ENCODE data around the gene KLF3.

KLF3 gene

DNA sequence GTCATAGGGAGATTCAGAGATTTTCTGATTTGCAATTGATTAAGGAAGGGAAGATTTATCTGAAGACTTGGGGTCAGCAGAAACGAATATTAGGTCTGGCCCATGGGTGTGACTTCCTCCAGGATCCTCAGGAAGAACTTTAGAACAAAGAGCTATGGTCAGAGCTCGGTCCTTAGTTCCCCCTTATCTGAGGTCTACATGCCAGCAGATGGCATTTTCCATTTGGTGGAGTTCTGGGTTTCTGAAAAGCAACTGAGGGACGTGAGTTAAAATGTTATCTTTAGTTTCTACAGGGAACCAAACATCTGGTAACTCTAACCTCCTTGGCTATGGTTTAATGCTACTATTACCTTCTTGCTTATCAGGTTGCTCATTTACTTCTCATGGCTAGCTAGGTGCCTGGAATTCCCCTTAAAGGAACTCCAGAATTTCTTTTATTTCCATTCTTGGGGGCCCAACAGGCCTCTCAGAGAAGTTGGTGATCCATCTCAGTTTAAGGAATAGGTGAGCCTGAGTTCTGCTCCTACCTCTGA lies 40.7 kb downstream of the KLF3 start:
- DNase-seq, result no peak

DNA sequence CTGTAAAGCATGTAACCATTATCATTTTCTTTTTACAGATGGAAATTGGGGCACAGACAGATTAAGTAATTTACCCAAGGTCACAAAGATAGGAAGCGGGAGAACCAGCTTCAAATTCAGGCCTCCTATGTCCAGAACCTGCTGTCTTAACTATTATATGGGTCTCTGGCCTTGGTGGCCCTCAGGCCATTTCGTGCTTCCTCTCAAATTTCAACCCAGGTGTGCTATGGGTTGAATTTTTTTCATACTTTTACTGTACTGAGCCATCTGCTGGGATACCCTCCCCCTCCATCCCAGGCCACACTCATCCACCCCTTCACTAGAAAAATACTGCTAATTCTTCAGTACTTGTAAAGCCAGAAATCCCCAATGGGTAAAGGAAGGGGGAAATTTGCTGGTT lies 42.3 kb downstream of the KLF3 start:
- DNase-seq, result no peak

DNA sequence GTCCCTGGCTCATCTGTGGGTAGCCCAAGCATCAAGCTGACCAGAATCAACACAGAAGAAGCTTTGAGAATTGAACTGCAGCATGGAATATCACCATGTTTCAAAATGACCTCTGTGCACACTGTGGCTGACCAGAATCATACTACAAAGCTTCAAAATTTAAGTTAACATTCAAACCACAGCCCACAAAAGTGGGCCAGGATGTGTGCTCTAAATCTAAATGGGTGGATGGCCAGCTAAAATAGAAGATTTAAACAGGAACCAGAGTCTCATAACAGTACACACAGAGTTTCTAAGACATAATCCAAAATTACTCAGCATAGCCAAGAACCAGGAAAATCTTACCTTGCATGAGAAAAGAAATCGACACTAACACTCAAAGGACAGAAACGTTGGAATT lies 46.1 kb downstream of the KLF3 start:
- DNase-seq, result no peak

DNA sequence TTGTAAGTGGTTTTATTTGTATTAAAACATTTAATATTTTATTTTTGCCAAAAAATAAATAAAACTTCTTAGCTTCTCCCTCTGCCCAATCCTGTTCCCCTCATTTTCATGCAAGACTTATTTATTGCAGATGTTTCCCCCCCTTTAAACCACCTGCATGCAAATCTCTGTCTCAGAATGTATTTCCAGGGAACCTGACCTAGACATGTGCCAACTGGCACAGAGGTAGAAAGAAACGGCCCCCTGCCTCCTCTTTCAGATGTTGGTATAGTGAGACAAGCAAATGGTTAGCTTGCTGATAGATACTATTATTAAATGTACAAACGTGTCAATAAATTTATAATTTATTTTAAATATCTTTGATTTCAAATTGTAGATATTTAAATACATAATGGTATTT lies 47.1 kb downstream of the KLF3 start:
- DNase-seq, result no peak

DNA sequence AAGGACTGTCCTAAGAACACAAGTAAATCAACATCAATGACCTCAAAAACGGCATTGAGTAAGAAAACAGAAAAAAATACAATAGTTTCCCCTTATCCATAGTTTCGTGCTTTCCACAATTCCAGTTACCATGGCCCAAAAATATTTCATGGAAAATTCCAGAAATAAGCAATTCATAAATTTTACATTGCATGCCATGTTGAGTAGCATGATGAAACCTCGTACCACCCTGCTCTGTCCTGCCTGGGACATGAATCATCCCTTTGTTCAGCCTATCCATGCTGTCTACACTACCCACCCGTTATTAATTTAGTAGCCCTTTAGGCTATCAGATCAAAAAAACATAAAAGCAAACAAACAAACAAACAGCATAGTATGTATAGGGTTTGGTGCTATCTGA lies 51.1 kb downstream of the KLF3 start:
- no peak for DNase-seq

DNA sequence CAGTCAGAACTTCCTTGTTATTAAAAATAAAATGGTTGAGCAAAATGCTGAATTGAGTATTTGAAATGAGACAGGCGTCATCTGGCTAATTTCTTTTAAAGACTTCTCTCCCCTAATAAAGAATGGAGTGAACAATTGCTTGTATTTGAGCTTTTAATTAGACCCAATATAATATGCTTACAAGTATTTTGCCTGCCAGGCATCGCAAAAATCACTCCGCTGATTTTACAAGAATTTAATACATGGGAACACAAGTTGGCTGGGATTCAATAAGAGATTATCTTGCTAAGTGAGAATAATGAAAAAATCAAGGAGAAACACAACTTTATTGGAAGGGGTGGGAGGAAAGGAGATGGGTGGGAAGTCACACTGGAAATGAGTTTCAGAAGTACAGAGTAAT lies 52.3 kb downstream of the KLF3 start:
- no peak for DNase-seq

DNA sequence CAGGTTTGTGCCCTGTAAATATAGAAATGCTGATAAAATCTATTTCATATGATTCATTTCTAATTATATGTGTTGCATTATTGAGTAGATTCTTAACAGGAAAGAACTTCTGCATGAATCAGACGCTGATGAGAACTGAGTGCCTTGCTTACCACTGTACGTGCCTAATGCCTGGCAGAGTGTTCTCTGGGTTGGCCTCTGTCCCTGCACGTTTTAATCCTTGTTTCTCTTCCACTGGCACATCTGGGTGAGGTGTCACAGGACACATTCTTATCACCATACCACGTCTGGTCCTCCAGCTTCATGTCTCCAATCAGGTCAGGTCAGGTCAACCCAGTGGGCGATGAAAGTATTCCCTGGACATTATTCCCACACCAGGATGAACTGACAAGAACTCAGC lies 53.6 kb downstream of the KLF3 start:
- no peak for DNase-seq

DNA sequence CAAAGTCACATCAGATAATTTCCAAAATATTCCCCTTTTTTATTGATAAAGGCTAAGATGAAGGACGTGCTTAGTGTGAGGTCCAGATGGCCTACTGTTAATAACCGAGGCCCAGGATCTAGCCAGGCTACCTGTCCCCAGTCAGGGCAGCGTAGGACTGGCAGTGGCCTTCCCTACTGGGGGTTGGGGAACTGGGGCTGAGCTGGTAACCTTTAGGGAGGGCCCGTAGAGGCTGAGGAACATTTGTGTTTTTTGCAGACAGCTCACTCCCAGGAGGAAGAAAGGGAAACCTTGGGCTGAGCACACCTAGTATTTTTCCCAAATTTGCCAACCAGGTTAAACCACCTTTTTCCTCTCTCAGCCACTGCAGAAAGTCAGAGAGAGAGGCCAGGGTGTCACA lies 59.1 kb downstream of the KLF3 start:
- DNase-seq, result no peak

DNA sequence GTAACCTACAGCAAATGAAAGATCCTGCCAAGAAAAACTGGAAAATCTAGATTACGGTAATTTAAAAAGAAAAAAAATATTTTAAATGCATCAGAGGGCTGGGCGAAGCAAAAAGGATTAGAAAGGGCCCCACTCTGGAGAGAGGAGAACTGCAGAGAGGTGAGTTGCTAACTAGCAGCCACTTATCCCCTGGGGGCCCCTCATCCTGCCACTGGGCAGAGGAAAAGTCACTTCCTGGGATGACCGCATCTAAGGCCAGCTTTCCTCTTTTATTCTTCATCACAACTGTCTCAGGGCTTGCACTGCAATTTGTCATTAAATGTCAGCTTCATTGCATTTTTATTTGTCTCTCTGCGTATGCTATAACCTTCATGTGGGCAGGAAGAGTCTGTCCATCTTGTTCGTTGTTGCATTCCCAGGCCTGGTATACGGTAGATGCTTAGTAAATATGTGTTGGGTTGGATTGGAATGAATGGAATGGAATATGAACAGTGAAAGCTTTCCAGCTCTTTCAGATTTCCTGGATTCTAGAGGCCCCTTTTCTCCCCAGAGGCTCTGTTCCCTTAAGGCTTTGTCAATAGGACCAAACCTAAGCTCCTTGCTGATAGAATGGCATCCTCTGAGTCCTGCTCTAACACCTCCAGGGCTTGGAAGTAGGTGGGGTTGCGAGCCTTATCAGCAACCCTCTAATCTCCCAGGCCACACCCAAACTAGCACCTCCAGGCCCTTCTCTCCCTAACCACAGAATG lies 59.9 kb downstream of the KLF3 start:
- DNase-seq, result no peak

DNA sequence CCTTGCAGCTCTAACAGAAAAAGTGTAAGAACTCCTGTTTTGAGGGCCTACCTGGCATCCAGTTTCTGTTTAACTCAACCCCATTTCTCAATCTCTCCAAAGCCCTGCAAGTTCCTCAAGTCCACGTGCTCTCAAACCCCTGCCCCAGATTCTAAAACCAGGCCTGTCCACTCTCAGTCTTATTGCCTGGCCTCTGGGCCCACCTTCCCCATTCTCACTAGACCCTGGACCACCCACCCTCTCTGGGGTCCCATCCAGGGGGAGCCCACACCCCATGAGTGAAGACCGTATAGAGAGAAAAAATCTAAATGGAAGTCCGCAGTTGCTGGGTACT lies 60.4 kb downstream of the KLF3 start:
- DNase-seq, result no peak

DNA sequence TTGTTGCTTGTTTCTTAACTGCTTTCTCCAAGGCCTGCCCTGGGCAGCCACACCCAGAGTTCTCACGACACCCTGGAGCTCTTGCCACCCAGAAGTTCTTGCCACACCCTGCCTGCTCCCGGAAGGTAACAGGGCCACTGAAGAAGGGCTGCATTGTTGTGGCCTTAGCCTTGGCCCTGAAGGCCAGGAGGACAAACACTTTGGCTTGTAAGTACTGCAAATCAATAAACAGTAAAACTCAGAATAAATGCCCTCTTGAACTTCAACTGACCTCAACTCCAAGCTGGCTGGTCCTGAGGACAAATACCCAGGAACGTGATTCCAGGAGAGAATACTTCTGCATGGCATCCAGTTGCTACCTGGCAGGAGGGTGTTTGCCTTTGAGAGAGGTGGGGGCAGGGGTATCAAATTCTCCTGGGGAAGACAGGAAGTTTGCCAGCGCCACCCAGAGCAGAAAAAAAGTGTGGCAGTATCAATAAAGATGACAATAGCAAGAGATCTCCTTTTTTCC lies 64.7 kb downstream of the KLF3 start:
- no peak for DNase-seq

DNA sequence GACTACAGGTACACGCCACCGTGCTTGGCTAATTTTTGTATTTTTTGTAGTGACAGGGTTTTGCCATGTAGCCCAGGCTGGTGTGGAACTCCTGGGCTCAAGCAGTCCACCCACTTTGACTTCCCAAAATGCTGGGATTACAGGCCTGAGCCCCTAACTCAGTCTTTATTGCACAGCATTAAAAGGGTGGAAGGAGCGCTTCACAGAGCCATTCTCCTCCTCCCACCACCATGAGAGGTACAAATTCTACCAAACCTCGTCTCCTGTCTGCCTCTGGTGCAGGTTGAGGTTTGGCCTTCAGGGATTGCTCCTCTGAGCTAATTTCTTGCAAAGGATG lies 66.5 kb downstream of the KLF3 start:
- no peak for DNase-seq

DNA sequence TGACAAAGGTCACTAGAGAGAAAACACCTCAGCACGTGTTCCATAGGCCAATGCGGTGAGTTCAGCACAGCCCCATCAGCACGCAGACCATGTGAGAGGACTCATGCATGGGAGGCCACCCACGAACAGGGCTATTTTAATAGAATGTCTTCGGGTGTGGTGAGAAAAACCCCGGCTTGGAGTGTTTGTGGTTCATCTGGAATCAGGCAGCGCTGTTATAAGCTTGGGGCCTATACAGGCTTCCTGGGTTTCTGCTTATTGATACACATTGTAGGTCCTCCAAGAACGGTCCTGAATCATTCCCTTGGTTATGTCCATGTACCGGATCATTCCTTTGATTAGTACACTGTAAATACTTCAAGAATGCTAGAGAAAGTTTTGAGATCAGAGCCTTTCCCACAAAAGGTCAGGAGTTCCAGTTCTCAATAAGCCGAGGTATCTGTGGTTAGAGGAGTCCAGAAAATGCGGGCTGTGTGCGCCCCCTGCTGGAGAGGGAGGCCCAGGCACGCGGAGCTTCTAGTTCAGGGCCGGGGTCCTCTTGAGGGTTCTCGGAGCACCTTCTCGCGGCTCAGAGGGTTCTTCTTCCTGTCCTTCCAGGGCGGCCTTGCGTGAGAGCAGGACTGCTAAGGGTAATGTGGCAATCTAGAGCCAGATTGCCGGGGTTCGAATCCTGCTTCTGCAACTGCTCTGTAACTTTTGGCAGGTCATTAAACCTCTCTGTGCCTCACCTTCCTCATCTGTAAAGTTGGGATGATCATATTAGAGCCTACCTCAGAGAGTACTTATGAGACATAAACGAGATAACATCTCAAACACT lies 67.0 kb downstream of the KLF3 start:
- peak; percentile 60 for DNase-seq

DNA sequence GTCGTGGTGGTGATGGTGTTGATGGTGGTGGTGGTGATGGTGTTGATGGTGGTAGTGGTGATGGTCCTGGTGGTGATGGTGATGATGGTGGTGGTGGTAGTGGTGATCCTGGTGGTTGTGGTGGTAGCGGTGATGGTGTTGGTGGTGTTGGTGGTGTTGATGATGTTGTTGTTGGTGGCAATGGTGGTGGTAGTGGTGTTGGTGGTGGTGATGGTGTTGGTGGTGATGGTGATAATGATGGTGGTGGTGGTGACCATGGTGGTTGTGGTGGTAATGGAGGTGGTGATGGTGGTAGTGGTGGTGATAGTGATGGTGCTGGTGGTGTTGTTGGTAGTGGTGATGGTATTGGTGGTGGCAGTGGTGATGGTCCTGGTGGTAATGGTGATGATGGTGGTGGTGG lies 69.7 kb downstream of the KLF3 start:
- DNase-seq, result no peak

DNA sequence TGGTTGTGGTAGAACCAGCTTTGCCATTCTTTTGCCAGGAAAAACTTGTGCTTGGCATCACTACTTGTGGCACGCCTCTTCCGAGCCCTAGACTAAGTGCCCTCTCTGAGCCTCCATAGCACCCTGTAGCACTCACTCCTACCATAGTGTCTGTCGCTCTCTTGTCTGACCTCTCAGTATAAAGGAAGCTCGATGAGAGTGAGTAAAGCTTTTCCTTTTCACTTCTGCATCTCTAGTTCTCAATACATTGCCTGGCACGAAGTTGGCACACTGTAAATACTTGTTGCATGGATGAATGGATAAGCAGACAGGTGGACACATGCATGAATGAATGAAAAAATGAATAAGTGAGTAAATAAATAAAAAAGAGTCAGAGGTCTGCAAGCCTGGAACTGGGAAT lies 70.4 kb downstream of the KLF3 start:
- DNase-seq, result peak; percentile 52

DNA sequence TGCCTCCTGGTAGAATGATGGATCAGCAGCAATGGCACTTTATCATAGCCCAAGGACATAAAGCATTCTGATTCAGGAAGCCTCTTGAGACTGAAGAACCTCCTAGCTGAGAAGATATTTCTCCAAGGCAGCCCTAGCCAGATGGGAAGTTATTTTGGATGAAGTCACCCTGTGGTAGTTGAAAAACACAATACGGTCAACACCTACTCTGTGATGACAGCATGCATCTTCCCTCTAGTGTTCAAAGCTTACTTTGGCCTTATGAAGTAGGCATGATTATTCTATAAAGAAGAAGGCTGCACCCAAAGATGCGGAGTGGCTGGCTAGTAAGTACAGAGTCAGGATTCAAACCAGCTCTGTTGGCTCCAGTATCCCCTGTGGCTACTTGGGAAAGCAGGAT lies 70.9 kb downstream of the KLF3 start:
- DNase-seq, result peak; percentile 74

DNA sequence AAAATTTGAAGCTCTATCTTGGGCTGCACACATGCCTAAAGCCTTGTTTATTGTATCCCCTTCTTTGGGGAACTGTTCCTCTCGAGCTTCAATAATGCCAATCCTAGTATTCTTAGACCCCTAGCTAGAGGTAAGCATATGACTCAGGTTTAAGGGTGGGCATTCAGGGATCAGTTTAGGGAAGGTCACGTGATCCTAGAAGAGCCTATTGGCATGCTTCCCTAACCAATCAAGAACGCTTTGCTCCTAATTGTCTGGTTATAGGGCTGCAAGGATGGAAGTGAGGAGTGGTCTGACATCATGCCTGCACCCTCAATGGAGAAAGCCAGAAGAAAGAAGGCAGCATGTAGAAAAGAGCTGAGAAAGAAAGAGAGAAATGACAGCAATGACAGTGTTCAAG lies 71.9 kb downstream of the KLF3 start:
- no peak for DNase-seq

DNA sequence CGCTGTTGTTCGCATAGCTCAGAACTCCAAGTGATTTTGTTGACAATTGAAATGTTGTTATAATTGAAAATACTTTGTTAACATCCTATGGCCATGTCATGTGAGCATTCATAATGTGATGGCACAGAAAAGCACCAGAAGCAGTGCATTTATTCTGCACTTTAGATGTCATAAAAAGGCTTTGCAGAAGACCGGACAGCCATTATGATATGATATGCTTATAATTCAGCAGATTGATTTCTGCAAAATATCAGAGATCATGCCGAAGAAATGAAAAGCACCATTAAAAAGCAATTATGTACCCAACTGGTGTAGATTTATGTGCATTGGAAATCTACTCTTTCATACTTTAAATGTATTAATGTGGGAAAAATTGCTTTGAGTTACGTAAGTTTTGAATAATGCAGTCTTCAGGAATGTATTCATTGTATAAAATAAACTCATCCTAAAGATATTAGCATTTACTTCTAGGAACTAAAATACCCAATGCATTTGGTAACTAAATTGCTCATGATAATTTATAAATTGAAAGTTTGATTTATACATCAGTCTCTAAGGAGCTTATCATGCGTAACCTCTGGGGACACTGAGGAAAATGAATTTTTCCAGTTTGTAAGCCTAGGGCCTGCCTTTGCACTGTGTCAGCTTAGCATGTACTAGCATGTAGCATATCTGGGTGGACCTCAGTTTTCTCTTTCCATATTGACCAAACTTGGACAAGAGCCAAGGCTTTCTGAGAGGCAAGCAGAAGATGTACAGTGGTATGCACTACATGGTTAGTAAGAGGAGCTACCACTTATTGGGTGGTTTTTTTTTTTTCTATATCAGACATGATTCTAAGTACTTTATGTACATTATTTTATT lies 75.2 kb downstream of the KLF3 start:
- no peak for DNase-seq

DNA sequence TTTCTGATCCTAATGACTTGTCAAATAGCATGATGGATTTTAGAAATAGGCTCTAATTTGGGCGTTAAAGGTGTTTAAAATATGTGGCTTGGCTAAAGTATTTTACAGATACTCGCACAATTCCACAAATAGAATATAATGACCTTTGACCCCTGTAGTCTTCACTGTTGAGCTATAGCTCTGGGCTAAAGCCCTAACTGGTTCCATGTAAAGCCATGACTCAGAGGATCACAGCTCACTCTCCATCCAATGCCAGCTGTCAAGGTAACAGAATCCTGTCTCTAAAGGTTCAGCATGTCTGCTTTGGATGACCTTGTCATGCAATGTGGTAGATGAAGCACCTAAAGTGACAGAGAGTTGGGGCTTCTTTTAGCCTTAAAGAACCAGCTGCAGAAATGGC lies 76.3 kb downstream of the KLF3 start:
- no peak for DNase-seq

DNA sequence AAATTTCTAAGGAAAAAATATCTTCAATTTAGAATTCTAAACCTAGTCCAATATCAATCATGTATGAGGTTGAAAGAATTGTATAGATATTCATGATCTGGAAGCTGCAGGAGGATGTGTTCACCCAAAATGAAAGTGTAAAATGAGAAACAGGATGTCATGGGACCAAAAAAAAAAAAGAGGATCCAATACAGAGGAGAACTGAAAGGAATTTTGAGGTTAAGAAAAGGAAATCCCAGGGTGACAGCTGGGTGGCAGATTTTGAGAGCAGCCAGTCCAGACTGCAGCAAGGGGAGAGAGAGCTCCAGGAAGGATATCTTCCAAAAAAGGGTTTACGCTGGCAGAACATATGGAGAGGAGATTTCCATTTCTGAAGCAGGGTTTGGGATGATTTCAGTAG lies 79.9 kb downstream of the KLF3 start:
- peak; percentile 87 for DNase-seq

DNA sequence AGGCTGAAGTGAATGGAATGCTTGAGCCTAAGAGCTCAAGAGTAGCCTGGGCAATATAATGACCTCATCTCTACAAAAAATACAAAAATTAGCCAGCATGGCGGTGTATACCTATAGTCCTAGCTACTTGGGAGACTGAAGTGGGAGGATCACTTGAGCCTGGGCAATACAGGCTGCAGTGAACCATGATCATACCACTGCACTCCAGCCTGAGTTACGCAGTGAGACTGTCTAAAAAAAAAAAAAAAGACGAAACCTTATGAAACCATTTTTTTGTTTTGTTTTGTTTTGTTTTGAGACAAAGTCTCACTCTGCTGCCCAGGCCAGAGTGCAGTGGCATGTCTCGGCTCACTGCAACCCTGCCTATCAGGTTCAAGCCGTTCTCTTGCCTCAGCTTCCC lies 81.9 kb downstream of the KLF3 start:
- DNase-seq, result no peak

DNA sequence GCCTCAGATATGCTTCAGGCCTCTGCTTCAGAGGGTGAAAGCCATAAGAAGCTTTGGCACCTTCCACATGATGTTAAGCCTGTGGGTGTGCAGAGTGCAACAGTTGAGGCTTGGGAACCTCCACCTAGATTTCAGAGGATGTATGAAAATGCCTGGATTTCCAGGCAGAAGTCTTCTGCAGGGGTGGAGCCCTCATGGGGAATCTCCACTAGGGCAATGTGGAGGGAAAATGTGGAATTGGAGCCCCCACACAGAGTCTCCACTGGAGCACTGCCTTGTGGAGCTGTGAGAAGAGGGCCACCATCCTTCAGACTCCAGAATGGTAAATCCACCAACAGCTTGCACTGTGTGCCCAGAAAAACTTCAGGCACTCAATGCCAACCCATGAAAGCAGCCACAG lies 83.6 kb downstream of the KLF3 start:
- DNase-seq, result no peak

DNA sequence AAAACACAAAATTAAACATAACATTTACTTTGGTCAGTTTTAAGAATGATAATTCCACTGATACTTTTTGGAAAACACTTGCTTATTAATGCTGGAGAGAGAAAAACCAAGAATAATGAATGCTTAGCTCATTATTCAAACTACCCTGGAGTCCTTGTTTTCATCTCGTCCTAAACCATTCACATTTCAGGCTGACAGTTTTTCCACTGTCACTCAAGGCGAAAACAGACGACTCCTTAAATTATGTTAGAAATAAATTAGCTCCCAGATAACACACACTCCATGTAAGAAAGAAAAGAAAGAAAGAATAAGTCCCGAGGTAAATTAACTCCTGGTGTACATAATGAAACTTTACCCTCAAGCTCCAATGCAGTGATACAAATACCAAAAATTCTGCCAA lies 85.3 kb downstream of the KLF3 start:
- DNase-seq, result no peak
